Activated CD4-positive, alpha-beta T cell treated with anti-CD3 and anti-CD28 coated beads, Interleukin-10, Interleukin-2, amounts not matched to agents 100 ng/mL and 50 ng/mL, durations not matched to agents 16 hours and 8 hours (primary cell): Measurements from ENCODE around the gene FBXO40.
A peak's percentile ranks its signal among the peaks of the same experiment; 100 is the strongest.
"Not testable (repeated sequence)": the region's sequence is repeated elsewhere in the genome, so short reads cannot be mapped to it uniquely, and the experiment has no call there.

Source experiments
- DNase-seq: peaks from one replicate; pipeline ENCODE4 v3.0.0-alpha.2; 2020

Gene FBXO40, protein sequence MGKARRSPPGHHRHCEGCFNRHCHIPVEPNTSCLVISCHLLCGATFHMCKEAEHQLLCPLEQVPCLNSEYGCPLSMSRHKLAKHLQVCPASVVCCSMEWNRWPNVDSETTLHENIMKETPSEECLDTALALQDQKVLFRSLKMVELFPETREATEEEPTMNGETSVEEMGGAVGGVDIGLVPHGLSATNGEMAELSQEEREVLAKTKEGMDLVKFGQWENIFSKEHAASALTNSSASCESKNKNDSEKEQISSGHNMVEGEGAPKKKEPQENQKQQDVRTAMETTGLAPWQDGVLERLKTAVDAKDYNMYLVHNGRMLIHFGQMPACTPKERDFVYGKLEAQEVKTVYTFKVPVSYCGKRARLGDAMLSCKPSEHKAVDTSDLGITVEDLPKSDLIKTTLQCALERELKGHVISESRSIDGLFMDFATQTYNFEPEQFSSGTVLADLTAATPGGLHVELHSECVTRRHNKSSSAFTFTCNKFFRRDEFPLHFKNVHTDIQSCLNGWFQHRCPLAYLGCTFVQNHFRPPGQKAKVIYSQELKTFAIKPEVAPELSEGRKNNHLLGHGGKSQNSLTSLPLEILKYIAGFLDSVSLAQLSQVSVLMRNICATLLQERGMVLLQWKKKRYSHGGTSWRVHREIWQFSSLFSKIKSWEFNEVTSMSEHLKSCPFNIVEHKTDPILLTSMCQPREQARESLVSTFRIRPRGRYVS

GRCh38 chr3:121592856-121593702 lies at the start of gene FBXO40:
Gene FBXO40 (plus strand): TSS chr3:121593379. CDS start chr3:121620576, 27,197 bp downstream.
- no peak for DNase-seq

DNA sequence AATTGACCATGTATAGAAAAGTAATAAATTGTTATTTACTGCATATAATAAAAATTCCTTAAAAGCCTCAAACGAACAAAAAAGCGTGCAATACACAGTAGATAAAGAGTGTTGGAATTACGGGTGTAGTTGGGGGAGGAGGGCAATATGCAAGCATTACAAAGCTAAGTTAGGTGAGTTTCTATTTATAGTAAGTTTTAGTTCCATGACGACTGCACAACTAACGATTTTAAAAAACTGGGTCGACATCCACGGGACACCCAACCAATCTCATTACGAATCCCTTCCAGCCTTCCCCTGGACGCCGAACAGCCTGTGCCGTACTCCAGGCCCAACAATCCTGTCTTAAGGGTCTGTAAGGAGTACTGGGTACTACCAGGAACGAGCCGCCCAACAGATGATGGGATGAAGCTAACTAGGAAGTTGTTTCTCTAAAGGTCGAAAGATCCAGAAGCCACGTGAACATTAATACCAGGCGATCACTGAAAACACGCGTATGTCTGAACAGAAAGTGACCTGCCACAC lies 48.1 kb upstream of the FBXO40 start:
- DNase-seq = no peak

DNA sequence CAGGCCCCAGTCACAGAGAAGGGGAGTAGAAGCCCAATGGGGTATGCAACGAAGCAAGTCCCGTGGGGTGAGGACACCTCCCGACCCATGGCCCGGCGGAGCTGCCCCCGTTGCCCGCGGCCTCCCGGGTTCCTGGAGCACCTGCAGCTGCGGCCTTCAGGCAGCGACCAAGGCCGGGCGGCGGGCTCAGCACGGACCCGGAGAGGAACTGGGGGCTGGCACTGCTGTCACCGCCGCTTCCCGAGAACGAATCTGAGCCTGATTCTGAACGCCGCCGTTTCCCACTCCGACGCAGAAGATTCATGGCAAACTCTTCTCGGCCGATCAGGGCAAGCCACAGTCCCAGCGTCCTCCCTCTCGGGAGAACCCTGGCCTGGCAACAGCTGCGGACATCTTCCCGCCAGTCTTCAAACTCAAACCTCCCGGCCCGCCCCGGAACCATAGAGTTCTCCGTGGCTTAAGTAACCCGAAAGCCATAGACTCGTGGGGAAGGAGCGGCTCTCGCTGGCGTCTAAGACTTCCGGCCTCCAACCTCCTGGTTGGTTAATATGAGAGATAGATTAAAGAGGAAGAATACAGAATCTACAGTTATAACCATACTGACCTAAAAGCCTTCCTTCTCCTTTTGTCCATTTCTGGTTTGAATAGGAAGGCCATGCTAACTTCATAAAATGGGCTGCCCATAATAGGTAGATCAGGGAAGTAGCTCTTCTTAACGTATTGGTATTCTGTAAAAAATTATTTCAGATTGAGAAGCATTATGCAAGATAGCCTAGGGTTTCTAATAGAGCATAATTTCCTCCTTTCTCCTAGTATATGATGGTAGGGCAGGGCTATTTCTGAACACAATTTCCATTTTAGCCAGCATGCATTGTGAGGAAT lies 47.4 kb upstream of the FBXO40 start, which contains the start of gene POLQ:
Gene POLQ, minus strand, starts transcription at position 415 of the 882 bp plus-strand sequence. Its CDS starts 111 bp downstream, at position 304.
- peak; percentile 94 for DNase-seq

DNA sequence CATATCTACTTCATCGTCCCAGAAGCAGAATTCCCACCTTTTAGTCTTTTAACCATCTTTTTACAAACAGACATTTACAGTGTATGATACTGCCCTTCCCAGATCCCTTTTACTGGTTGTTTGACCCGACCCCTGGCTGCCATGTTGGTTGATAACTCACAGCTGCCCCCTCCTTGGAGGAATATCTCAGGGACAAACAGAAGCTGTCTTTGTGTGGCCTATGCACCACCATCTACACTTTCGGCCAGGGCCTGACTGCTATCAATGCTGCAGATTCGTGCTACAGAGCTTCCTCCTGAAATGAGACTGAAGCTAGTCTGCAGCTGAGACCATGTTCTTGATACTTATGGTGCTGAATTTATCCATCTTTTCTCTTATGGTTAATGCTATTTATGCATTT lies 40.8 kb upstream of the FBXO40 start:
- DNase-seq = no peak

GRCh38 chr3:121552797-121553196 lies 40.4 kb upstream of the FBXO40 start:
- DNase-seq = no peak

DNA sequence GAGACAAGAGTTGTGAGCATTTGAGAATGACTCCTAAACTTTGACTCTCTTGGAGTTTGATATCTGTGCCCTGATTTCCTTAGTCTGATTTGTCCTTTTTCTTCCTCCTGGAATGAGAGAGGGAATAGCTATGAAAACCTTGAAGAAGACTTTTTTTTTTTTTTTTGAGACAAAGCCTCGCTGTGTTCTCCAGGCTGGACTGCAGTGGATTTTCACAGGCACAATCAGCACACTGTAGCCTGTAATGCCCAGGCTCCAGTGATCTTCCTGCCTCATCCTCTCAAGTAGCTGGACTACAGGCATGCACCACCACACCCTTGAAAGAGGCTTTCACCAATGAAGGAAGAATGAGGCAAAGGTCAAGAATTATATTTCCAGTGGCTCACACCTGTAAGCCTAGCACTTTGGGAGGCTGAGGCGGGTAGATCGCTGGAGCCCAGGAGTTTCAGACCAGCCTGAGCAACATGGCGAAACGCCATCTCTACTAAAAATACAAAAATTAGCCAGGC lies 35.7 kb upstream of the FBXO40 start:
- DNase-seq = no peak

GRCh38 chr3:121562148-121562547 lies 31.0 kb upstream of the FBXO40 start:
- no peak for DNase-seq

DNA sequence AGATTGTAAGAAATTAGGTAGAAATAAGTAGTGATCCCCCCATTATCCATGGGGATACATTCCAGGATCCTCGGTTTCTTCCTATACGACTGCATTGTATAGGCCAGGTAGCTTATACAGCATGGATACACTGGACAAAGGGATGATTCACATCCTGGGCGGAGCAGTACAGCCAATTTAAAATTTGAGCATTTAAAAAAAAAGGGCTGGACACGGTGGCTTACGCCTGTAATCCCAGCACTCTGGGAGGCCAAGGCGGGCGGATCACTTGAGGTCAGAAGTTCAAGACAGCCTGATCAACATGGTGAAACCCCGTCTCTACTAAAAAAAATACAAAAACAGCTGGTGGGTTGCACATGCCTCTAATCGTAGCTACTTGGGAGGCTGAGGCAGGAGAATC lies 26.4 kb upstream of the FBXO40 start:
- no peak for DNase-seq

GRCh38 chr3:121567649-121568048 lies 25.5 kb upstream of the FBXO40 start, which contains the start of gene ARGFX:
Gene ARGFX (plus strand): TSS chr3:121567949. CDS start chr3:121570714, 2,765 bp downstream.
- DNase-seq = no peak

GRCh38 chr3:121574449-121574848 lies 18.7 kb upstream of the FBXO40 start:
- DNase-seq = no peak

DNA sequence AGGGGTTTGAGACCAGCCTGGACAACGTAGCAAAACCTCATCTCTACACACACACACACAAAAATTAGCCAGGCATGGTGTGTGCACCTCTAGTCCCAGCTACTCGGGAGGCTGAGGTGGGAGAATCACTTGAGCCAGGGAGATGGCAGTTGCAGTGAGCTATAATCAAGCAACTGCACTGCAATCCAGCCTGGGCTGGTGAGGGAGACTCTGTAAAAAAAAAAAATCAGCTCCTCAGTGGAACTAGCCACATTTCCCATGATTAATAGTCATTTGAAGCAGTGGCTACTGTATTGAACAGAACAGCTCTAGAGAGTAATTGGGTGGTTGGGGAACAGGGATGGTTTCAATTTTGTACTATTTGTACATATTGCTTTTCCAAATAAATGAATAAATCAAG lies 11.5 kb upstream of the FBXO40 start:
- no peak for DNase-seq

DNA sequence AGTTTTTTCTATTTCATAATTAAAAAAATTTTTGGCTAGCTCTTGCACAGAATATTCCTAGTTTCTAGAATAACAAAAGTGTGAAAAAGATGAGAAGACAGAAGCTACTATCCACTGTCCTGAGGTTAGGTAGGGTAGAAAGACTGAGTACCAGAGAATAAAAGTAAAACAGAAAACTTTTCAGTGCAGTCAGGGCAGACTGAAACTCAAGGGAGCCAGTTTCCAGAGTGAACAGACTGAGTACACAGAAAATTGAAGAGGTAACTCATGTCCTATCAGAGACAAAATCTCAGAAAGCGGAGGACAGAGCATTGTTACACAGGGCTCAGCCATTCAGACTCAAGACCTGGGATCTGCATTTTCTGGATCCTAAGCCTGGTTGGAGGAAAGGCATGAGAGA lies 8.8 kb upstream of the FBXO40 start:
- DNase-seq = no peak

- DNase-seq = not testable (repeated sequence)
Measured at GRCh38 chr3:121593806-121594205, 627 bp downstream of the FBXO40 start.

- no peak for DNase-seq
Measured at GRCh38 chr3:121594850-121595249, 1.7 kb downstream of the FBXO40 start.

DNA sequence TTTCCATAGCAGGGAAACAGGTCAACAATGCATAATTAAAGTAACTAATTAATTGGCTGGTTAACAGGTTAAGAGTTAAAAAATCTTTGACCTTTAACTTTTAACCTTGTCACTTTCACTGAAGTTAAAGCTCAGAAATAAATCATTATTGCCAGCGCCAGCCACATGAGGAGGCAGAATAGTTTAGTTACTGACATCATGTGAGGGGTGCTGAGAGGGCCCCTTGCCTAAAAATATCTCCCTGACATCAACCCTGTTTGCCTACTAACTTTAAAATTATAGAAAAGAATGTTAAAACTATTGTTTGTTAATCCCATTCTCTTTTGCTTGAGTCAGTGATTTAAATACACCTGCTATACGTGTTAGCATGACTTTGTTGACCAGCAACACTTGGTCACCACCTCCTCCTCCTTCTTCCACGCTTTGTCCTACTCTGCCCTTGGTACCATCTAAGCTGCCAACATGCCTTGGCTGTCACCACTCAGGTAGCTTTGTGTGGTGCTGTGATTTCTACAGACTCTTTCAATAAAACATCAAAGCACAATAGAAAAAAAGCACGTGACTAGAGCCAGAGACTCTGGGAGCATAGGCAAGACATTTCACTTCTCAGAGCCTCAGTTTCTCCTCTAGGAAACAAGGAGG lies 2.7 kb downstream of the FBXO40 start:
- no peak for DNase-seq

GRCh38 chr3:121598564-121598963 lies 5.4 kb downstream of the FBXO40 start:
- no peak for DNase-seq

DNA sequence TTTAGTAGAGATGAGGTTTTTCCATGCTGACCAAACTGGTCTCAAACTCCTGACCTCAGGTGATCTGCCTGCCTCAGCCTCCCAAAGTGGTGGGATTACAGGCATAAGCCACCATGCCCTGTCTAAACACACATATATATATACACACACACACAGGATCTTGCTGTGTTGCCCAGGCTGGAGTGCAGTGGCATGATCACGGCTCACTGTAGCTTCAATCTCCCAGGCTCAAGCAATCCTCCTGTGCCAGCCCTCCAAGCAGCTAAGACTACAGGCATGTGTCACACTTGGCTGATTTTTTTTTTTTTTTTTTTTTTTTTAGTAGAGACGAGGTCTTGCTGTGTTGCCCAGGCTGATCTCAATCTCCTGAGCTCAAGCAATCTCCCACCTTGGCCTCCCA lies 6.7 kb downstream of the FBXO40 start:
- DNase-seq = not testable (repeated sequence)

- no peak for DNase-seq
Measured at GRCh38 chr3:121601212-121601812, 8.1 kb downstream of the FBXO40 start.

DNA sequence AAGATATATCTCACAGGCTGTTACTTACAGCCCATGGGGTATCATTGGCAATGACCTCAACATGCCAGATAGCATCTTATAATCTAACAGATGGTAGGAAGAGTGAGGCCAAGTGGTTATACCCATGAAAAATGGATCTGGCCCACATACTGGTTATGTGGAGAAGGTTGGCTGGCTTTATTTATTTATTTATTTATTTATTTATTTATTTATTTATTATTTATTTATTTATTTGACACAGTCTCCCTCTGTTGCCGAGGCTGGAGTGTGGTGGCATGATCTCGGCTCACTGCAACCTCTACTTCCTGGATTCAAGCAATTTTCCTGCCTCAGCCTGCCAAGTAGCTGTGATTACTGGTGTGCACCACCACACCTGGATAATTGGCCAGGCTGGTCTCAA lies 11.6 kb downstream of the FBXO40 start:
- no peak for DNase-seq

- no peak for DNase-seq
Measured at GRCh38 chr3:121606106-121606505, 12.9 kb downstream of the FBXO40 start.

- no peak for DNase-seq
Measured at GRCh38 chr3:121619691-121620090, 26.5 kb downstream of the FBXO40 start.
